ENCODE data around the gene TXLNA. TPM values are rescaled to one million over a fixed set of nuclear protein-coding genes. Genes with fewer than 3 reads are reported as not detected.
"Not testable (repeated sequence)": the region's sequence is repeated elsewhere in the genome, so short reads cannot be mapped to it uniquely, and the experiment has no call there.

The TXLNA gene
- total RNA-seq, 1 donor from 2014 or later: 45.1 TPM

DNA sequence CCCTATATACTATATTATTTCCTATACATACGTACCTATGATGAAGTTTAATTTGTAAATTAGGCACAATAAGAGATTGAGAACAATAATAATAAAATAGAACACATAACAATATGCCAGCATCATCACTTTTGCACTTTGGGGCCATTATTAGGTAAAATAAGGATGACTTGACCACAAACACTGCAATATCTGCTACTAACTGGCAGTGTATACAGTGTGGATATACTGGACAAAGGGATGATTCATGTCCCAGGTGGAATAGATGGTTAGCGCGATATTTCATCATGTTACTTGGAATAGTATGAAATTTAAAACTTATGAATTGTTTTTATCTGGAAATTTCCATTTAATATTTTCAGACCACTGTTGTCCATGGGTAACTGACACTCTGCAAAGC lies 35.4 kb upstream of the TXLNA start:
- H3K27ac ChIP-seq: no peak overlapping the region
- H3K27me3 ChIP-seq (ENCODE audit: low read depth): no peaks in the 10 kb centered on the region
- DNase-seq (no peak), ATAC-seq (no peak)
- H3K4me1 ChIP-seq: peaks cover 16% of the 10 kb centered on the region
- H3K4me3 ChIP-seq: no peak overlapping the region
- intact Hi-C loops (cut with DNase I): no loop called here
- H3K36me3 ChIP-seq: no peaks in the 10 kb centered on the region
- H3K9me3 ChIP-seq: no peaks in the 10 kb centered on the region
- TF ChIP-seq, protein P1, sequence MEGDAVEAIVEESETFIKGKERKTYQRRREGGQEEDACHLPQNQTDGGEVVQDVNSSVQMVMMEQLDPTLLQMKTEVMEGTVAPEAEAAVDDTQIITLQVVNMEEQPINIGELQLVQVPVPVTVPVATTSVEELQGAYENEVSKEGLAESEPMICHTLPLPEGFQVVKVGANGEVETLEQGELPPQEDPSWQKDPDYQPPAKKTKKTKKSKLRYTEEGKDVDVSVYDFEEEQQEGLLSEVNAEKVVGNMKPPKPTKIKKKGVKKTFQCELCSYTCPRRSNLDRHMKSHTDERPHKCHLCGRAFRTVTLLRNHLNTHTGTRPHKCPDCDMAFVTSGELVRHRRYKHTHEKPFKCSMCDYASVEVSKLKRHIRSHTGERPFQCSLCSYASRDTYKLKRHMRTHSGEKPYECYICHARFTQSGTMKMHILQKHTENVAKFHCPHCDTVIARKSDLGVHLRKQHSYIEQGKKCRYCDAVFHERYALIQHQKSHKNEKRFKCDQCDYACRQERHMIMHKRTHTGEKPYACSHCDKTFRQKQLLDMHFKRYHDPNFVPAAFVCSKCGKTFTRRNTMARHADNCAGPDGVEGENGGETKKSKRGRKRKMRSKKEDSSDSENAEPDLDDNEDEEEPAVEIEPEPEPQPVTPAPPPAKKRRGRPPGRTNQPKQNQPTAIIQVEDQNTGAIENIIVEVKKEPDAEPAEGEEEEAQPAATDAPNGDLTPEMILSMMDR (IDR thresholded peaks at IDR 0.05): no peak

DNA sequence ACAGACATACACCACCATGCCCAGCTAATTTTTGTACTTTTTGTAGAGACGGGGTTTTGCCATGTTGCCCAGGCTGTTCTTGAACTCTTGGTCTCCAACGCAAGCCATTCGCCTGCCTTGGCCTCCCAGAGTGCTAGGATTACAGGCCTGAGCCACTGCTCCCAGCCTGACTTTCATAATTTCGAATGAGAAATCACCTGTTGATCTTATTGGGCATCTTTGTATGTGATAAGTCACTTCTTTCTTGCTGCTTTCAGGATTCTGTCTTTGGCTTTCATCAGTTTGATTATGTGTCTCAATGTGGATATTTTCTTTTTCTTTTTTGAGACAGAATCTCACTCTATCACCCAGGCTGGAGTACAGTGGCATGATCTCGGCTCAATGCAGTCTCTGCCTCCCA lies 31.7 kb upstream of the TXLNA start:
- peaks cover 22% of the 10 kb centered on the region for H3K4me1 ChIP-seq
- H3K9me3 ChIP-seq; H3K27ac ChIP-seq; ATAC-seq; H3K27me3 ChIP-seq (ENCODE audit: low read depth); H3K4me3 ChIP-seq; intact Hi-C loops (cut with DNase I); DNase-seq; H3K36me3 ChIP-seq: not testable (repeated sequence)

DNA sequence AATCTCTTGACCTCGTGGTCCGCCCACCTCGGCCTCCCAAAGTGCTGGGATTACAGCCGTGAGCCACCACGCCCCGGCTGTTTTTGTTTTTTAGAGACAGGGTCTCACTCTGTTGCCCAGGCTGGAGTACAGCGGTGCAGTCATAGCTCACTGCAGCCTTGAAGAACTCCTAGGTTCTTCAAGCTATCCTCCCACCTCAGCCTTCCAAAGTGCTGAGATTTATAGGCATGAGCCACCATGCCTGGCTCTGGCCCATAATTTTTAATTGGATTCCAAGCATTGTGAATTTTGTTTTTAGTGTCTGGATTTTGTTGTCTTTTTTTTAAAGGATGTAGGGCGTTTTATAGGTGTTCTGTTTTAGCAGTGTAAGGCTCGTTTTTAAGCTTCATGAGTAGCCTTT lies 28.6 kb upstream of the TXLNA start:
- Histone ChIP-seq H3K4me3 (no peak overlapping the region), H3K4me1 (peaks cover 10% of the 10 kb centered on the region), H3K36me3 (peaks cover 9% of the 10 kb centered on the region), H3K9me3 (no peaks in the 10 kb centered on the region), H3K27me3 (ENCODE audit: low read depth) (no peaks in the 10 kb centered on the region), H3K27ac (no peak overlapping the region)
- ATAC-seq: no peak
- intact Hi-C loops (cut with DNase I): no loop called here
- no peak for DNase-seq
- TF ChIP-seq, protein P1 (IDR thresholded peaks at IDR 0.05): no peak

DNA sequence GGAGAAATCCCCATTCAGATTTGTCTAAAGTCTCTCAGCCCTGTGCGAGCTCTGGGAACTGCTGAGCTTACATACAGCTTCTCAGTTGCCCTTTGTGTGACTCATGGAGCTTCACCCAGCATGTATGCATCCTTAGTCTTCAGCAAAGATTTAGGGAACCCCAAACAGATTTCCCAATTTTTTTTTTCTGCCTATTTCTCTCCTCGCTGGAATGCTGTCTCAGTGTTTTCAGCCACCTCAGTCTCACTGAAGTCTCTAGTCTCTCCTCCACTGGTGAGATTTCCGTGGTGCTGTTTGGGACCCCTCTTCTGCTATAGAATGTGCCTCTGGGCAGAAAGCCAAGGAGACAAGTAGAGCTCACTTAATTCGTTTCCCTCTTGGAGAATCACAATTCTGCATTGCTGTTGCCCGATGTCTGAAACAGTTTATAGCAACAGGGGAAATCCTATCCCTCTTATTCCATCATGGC lies 28.1 kb upstream of the TXLNA start:
- H3K4me1 ChIP-seq: peaks cover 10% of the 10 kb centered on the region
- no peaks in the 10 kb centered on the region for H3K9me3 ChIP-seq
- H3K27ac ChIP-seq: no peak overlapping the region
- ATAC-seq (no peak), DNase-seq (no peak)
- H3K36me3 ChIP-seq: peaks cover 14% of the 10 kb centered on the region
- no peak overlapping the region for H3K4me3 ChIP-seq
- TF ChIP-seq, protein P1 (IDR thresholded peaks at IDR 0.05): no peak
- no peaks in the 10 kb centered on the region for H3K27me3 ChIP-seq (ENCODE audit: low read depth)
- intact Hi-C loops (cut with DNase I): no loop called here

DNA sequence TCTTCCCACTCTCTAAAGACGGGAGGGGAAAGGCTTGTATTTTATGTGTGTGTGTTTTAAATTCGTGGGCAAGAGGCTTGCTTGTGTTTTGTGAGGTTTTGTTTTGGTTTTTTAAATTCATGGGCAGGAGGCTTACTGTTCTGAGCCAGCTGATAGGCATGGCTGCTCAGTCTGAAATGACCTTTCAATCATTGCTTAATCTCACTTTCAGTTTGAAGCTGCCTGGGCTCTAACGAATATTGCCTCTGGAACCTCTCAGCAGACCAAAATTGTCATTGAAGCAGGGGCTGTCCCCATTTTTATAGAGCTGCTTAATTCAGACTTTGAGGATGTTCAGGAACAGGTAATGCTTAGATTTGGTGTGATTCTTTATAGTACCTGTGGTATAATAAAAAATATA lies 20.3 kb upstream of the TXLNA start:
- Histone ChIP-seq H3K27me3 (ENCODE audit: low read depth) (no peaks in the 10 kb centered on the region), H3K4me3 (no peak overlapping the region), H3K4me1 (no peaks in the 10 kb centered on the region), H3K9me3 (no peaks in the 10 kb centered on the region), H3K36me3 (peaks cover 92% of the 10 kb centered on the region), H3K27ac (no peak overlapping the region)
- ATAC-seq (no peak), DNase-seq (no peak)
- TF ChIP-seq, protein P1 (IDR thresholded peaks at IDR 0.05): no peak
- intact Hi-C loops (cut with DNase I): no loop called here

DNA sequence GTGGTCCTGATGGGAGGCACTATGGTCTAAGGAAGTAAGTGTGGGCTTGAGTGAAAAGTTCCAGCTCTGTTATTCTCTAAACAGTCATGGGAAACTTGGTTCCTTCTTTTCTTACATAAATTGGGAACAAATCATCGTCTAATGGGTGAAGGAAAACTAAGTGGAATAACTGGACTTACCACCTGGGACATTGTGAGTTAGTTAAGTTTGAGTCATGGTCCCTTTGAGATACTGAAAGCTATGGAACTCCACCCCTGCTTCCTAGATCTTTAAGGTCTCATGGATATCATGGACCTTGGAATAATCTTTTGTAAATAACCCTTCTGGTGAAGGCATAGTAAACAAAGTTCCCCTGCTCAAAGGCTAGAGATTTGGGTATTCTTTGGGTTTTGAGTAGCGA lies 16.1 kb upstream of the TXLNA start:
- no peak for DNase-seq
- intact Hi-C loops (cut with DNase I): no loop called here

DNA sequence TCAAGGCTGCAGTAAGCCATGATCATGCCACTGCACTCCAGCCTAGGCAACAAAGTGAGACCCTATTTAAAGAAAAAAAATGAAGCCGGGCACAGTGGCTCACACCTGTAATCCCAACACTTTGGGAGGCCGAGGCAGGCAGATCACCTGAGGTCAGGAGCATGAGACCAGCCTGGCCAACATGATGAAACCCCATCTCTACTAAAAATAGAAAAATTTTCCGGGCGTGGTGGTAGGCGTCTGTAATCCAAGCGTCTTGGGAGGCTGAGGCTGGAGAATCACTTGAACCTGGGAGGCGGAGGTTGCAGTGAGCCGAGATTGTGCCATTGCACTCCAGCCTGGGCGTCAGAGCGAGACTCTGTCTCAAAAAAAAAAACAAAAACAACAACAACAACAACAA lies 13.8 kb upstream of the TXLNA start:
- peaks cover 99% of the 10 kb centered on the region for H3K36me3 ChIP-seq
- H3K4me1 ChIP-seq; H3K27me3 ChIP-seq (ENCODE audit: low read depth); H3K9me3 ChIP-seq; intact Hi-C loops (cut with DNase I); DNase-seq; H3K27ac ChIP-seq; H3K4me3 ChIP-seq; ATAC-seq: not testable (repeated sequence)

More for the DNA sequence above, 16.1 kb upstream of the TXLNA start:
- TF ChIP-seq, protein P1 (IDR thresholded peaks at IDR 0.05): no peak
- Histone ChIP-seq H3K27ac (no peak overlapping the region), H3K4me3 (no peak overlapping the region), H3K36me3 (peaks cover 99% of the 10 kb centered on the region), H3K9me3 (no peaks in the 10 kb centered on the region), H3K4me1 (no peaks in the 10 kb centered on the region), H3K27me3 (ENCODE audit: low read depth) (no peaks in the 10 kb centered on the region)
- no peak for ATAC-seq

All from lower lobe of right lung (tissue), 2 donors.